ENCODE measurements around the gene FANCI.

- TF ChIP-seq ZNF274 (IDR thresholded peaks at IDR 0.05; ENCODE audit: low read depth, low read length) (no peak), SUZ12 (IDR thresholded peaks at IDR 0.05; ENCODE audit: extremely low read depth, insufficient read depth, insufficient read length) (no peak), YY1 (IDR thresholded peaks at IDR 0.05; ENCODE audit: insufficient read depth, insufficient read length) (no peak)
Observed at GRCh38 chr15:89333011-89333860, 89.5 kb downstream of the FANCI start.
